BLaER1 (cell line): Measurements from ENCODE around the gene CPHXL.

Experiments used
- H3K27ac ChIP-seq: shearing (Covaris generic); formaldehyde crosslinking; 2 replicates; pipeline ENCODE4 v1.8.1; 2022
- H3K27me3 ChIP-seq: shearing (Covaris generic); formaldehyde crosslinking; 2 replicates; pipeline ENCODE4 v1.8.1; 2022
- H3K36me3 ChIP-seq: shearing (Covaris generic); formaldehyde crosslinking; 2 replicates; pipeline ENCODE4 v1.8.1; 2022
- H3K4me1 ChIP-seq: shearing (Covaris generic); formaldehyde crosslinking; 2 replicates; pipeline ENCODE4 v1.8.1; 2022
- H3K4me2 ChIP-seq: shearing (Covaris generic); formaldehyde crosslinking; 2 replicates; pipeline ENCODE4 v1.8.1; 2022
- H3K4me3 ChIP-seq: shearing (Covaris generic); formaldehyde crosslinking; 2 replicates; pipeline ENCODE4 v1.8.1; 2022
- H3K9ac ChIP-seq: shearing (Covaris generic); formaldehyde crosslinking; 2 replicates; pipeline ENCODE4 v1.8.1; 2022
- H3K9me3 ChIP-seq: shearing (Covaris generic); formaldehyde crosslinking; 2 replicates; pipeline ENCODE4 v1.8.1; 2022
- H4K20me1 ChIP-seq: shearing (Covaris generic); formaldehyde crosslinking; 2 replicates; pipeline ENCODE4 v1.8.1; 2022
- Cebpa-rat ChIP-seq: shearing (Covaris generic); IDR thresholded peaks from 2 replicates; pipeline ENCODE4 v1.8.1; 2022

Gene CPHXL

DNA sequence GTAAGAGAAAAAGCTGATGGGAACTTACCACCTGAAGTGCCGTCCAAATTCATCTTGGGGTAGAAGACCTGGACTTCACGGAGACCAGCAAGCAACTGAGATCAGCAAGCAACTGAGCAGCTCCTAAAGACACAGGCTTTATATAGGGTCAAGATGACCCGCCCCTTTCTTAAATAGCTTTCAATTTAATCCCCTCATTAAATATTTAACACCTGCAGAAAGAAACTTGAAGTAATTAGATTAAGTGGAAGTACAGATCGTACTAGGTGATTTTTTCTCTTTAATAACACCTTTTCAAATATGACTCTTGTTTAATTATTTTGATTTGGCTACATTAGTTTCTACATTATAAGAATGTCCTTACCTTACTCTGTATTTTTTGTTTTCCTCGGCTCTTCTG lies at the start of gene CPHXL:
Gene CPHXL (minus strand): TSS at position 101 of the 400 bp plus-strand sequence. CDS start 48 bp downstream, at position 53.
- no peaks in the 10 kb centered on the region for H3K4me1 ChIP-seq
- H3K4me2 ChIP-seq = no peak within 1 kb of the TSS
- no peak within 1 kb of the TSS for H3K9ac ChIP-seq
- no peaks in the 10 kb centered on the region for H3K9me3 ChIP-seq
- H3K36me3 ChIP-seq = no peaks in the 10 kb centered on the region
- no peak for TF ChIP-seq Cebpa-rat
- no peak within 1 kb of the TSS for H3K27ac ChIP-seq
- H3K4me3 ChIP-seq = no peak within 1 kb of the TSS
- H3K27me3 ChIP-seq = no peaks in the 10 kb centered on the region
- H4K20me1 ChIP-seq = no peaks in the 10 kb centered on the region

DNA sequence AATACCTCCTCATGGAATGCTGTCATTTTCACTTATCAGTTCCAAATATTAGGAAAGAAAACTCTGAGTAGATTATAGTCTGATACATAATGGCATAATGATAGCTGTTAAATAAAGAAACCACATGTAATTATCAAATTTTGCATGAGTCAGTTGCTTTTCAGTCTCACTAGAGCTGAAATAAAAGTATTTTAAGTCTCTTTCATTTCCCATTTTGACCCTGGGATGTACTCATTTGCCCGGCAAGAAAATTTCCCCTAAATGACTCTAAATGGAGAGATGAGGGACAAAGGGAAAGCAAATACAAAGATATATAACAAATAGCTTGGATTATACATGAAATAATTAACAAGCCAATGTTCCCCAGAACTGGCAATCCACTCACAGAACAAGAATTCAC lies 47.9 kb upstream of the CPHXL start:
- H3K9ac ChIP-seq = no peak overlapping the region
- no peaks in the 10 kb centered on the region for H3K27me3 ChIP-seq
- H3K4me3 ChIP-seq = no peak overlapping the region
- H3K36me3 ChIP-seq = no peaks in the 10 kb centered on the region
- H3K4me2 ChIP-seq = peak overlapping the region; percentile 45
- peaks cover 13% of the 10 kb centered on the region for H3K9me3 ChIP-seq
- H4K20me1 ChIP-seq = no peaks in the 10 kb centered on the region
- no peak overlapping the region for H3K27ac ChIP-seq
- TF ChIP-seq Cebpa-rat = no peak
- peaks cover 21% of the 10 kb centered on the region for H3K4me1 ChIP-seq

GRCh38 chr16:75770051-75770450 lies 43.8 kb upstream of the CPHXL start:
- no peaks in the 10 kb centered on the region for H4K20me1 ChIP-seq
- no peak overlapping the region for H3K27ac ChIP-seq
- no peak for TF ChIP-seq Cebpa-rat
- no peak overlapping the region for H3K4me2 ChIP-seq
- peaks cover 13% of the 10 kb centered on the region for H3K9me3 ChIP-seq
- H3K4me1 ChIP-seq = peaks cover 15% of the 10 kb centered on the region
- H3K9ac ChIP-seq = no peak overlapping the region
- no peak overlapping the region for H3K4me3 ChIP-seq
- H3K36me3 ChIP-seq = no peaks in the 10 kb centered on the region
- H3K27me3 ChIP-seq = no peaks in the 10 kb centered on the region

DNA sequence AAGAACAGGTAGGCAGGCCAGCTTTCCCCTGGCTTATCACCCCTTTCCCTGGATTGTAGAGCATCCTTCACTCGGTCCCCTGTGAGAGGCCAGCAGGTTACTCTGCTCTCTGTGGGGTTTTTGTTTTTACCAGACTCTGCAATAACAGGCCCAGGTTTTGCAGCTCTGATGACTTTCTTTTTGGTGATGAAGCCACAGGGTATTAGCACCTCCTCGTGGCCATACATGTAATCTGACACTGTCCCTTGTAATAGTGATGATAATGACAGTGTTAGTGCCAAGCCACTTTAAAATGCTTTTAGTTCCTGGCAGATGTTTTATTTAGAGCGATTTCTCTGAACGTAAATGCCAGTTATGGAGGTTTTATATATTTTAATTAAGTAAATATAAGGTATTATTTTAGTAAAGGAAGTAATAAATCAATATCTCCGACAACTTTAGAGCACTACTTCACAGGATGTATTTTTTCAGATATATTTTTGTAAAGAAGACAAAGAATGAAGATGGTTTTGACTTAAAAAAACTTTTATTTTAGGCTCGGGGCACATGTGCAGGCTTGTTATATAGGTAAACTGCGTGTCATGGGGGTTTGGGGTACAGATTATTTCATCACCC lies 38.0 kb upstream of the CPHXL start:
- no peaks in the 10 kb centered on the region for H3K36me3 ChIP-seq
- no peak overlapping the region for H3K27ac ChIP-seq
- H3K9ac ChIP-seq = no peak overlapping the region
- no peak overlapping the region for H3K4me2 ChIP-seq
- peaks cover 20% of the 10 kb centered on the region for H3K4me1 ChIP-seq
- TF ChIP-seq Cebpa-rat = no peak
- H4K20me1 ChIP-seq = no peaks in the 10 kb centered on the region
- no peak overlapping the region for H3K4me3 ChIP-seq
- H3K27me3 ChIP-seq = no peaks in the 10 kb centered on the region
- H3K9me3 ChIP-seq = no peaks in the 10 kb centered on the region

DNA sequence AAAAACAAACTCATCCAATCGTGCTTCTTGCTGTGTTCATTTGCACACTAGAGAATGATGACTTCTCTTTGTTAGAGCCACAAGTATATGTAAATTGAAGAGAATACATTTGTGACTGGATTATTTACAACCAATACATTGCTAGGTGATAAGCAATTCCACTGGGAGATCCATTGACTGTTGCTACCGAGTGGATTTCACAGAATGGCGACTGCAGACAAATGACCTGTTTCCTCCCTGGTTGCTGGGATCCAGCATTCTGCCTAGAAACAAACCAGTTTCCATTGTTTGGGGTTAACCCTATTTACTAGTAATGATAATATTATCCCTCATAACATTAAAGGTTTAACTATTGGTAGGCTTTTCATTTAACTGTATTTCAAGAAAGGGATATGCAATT lies 36.9 kb upstream of the CPHXL start:
- Histone ChIP-seq H3K4me2 (no peak overlapping the region), H3K4me3 (no peak overlapping the region), H3K36me3 (no peaks in the 10 kb centered on the region), H4K20me1 (no peaks in the 10 kb centered on the region), H3K4me1 (peaks cover 23% of the 10 kb centered on the region), H3K27me3 (no peaks in the 10 kb centered on the region), H3K27ac (no peak overlapping the region), H3K9me3 (no peaks in the 10 kb centered on the region), H3K9ac (no peak overlapping the region)
- TF ChIP-seq Cebpa-rat = no peak

DNA sequence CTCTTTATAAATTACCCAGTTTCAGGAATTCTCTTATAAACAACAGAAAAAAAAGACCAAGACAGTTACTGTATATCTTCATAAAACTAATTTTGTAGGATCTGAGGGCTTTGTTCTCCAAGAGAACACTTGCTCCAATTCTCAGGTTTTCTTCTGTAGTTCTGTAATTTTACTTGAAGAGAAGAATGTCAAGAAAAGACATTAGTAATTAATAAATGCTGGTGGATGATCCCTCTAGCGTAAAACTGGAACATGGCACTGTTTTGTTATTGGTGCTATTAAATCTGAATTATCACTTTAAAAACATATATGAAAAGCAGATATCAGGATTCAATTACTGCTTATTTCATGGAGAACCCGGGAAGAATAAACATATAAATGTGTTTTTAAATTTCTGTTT lies 36.5 kb upstream of the CPHXL start:
- H3K4me3 ChIP-seq = no peak overlapping the region
- no peak overlapping the region for H3K9ac ChIP-seq
- no peaks in the 10 kb centered on the region for H3K27me3 ChIP-seq
- no peak for TF ChIP-seq Cebpa-rat
- no peak overlapping the region for H3K27ac ChIP-seq
- H4K20me1 ChIP-seq = no peaks in the 10 kb centered on the region
- no peak overlapping the region for H3K4me2 ChIP-seq
- H3K4me1 ChIP-seq = peaks cover 28% of the 10 kb centered on the region
- H3K9me3 ChIP-seq = no peaks in the 10 kb centered on the region
- H3K36me3 ChIP-seq = no peaks in the 10 kb centered on the region

- H3K36me3 ChIP-seq = no peaks in the 10 kb centered on the region
Observed at GRCh38 chr16:75761108-75761507, 34.8 kb upstream of the CPHXL start.

DNA sequence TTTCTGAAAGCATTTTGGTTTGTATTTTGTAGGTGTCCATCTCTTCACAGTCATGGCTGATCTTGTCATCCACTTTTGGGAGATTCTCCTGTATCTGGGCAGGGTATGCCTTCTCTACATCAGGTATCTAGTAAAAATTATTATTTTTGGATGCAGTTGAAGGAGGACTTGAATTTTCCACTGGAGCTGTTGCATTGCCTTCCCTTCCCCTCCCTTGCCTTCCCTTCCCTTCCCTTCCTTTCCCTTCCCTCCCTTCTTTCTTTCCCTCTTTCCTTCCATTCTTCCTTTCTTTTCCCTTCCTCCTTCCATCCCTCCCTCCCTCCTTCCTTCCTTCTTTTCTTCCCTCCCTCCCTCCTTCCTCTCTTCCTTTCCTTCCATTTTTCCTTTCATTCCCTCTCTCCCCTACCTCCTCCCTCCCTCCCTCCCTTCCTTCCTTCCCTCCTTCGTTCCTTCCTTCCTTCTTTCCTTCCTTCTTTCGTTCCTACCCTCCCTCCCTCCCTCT lies 33.8 kb upstream of the CPHXL start:
- H3K4me2 ChIP-seq = no peak overlapping the region
- no peaks in the 10 kb centered on the region for H4K20me1 ChIP-seq
- H3K27me3 ChIP-seq = no peaks in the 10 kb centered on the region
- H3K4me3 ChIP-seq = no peak overlapping the region
- no peaks in the 10 kb centered on the region for H3K9me3 ChIP-seq
- H3K36me3 ChIP-seq = no peaks in the 10 kb centered on the region
- H3K9ac ChIP-seq = no peak overlapping the region
- H3K4me1 ChIP-seq = peaks cover 32% of the 10 kb centered on the region
- no peak overlapping the region for H3K27ac ChIP-seq
- no peak for TF ChIP-seq Cebpa-rat

More at GRCh38 chr16:75761108-75761507, 34.8 kb upstream of the CPHXL start:
- Histone ChIP-seq H3K4me3 (no peak overlapping the region), H3K4me1 (peaks cover 32% of the 10 kb centered on the region), H3K4me2 (peak overlapping the region; percentile 68), H4K20me1 (no peaks in the 10 kb centered on the region), H3K9ac (no peak overlapping the region), H3K27ac (peak overlapping the region; percentile 36; the same call in 1 of the 2 replicates), H3K9me3 (no peaks in the 10 kb centered on the region), H3K27me3 (no peaks in the 10 kb centered on the region)
- TF ChIP-seq Cebpa-rat = no peak

DNA sequence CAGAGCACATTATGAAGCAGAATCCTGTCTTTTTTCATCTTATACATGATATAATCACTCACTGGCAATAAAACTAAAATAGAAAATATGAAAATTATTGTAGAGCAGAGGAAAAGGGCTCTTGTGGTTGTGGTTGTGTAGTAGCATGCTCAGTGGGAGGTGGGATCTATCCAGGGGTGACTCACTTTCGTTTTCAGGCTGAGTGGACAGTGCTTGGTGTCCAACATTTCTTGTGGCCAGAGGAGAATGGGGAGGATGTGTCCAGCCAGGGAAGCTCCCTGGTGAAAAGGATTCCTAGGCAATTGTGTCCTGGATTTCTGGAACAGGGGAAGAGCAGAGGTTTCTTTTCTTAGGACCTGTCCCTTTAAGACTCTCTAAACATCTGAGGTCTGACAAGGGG lies 31.9 kb upstream of the CPHXL start:
- H3K27ac ChIP-seq = no peak overlapping the region
- no peaks in the 10 kb centered on the region for H4K20me1 ChIP-seq
- no peak overlapping the region for H3K4me3 ChIP-seq
- TF ChIP-seq Cebpa-rat = no peak
- H3K4me2 ChIP-seq = peak overlapping the region; percentile 19; the same call in 1 of the 2 replicates
- no peaks in the 10 kb centered on the region for H3K27me3 ChIP-seq
- H3K36me3 ChIP-seq = no peaks in the 10 kb centered on the region
- no peak overlapping the region for H3K9ac ChIP-seq
- H3K9me3 ChIP-seq = no peaks in the 10 kb centered on the region
- H3K4me1 ChIP-seq = peaks cover 32% of the 10 kb centered on the region

- no peaks in the 10 kb centered on the region for H3K27me3 ChIP-seq
- H4K20me1 ChIP-seq = no peaks in the 10 kb centered on the region
- no peaks in the 10 kb centered on the region for H3K36me3 ChIP-seq
- no peaks in the 10 kb centered on the region for H3K9me3 ChIP-seq
- no peak overlapping the region for H3K9ac ChIP-seq
- H3K4me2 ChIP-seq = no peak overlapping the region
- 0 out of 2 replicates have a peak, but pooled peaks have one; percentile 13 for TF ChIP-seq Cebpa-rat
- peaks cover 12% of the 10 kb centered on the region for H3K4me1 ChIP-seq
- H3K4me3 ChIP-seq = no peak overlapping the region
- no peak overlapping the region for H3K27ac ChIP-seq
Observed at GRCh38 chr16:75754141-75754540, 27.9 kb upstream of the CPHXL start.
